WTC11 (cell line): ENCODE results near the gene FYCO1. TPM values are rescaled to one million over a fixed set of nuclear protein-coding genes. Genes with fewer than 3 reads are reported as not detected.

Experiments used
- ATAC-seq: fragments of 200-7000 bp; cut with Tn5 transposase; 2 replicates; pipeline ENCODE4 v1.10.0; 2021; ENCODE audit warnings: mild to moderate bottlenecking, moderate library complexity
- CTCF ChIA-PET: fragments of 300-600 bp; sonication (Branson Sonifier 250); formaldehyde crosslinking; loops from one replicate; lab custom pipeline; 2021; ENCODE audit warnings: antibody characterized with exemption; lab: Charles Lee
- POLR2A ChIA-PET: fragments of 350-600 bp; sonication (Branson Sonifier 250); formaldehyde crosslinking; loops from one replicate; lab custom pipeline; 2021; ENCODE audit warnings: antibody characterized with exemption; lab: Charles Lee
- DNase-seq: peaks from one replicate; pipeline ENCODE4 v3.0.0; 2021; ENCODE audit warnings: low spot score
- H3K27ac Mint-ChIP-seq: 2 replicates; pipeline ENCODE4 v1.8.0; 2021; ENCODE audit warnings: mixed read lengths
- H3K27me3 Mint-ChIP-seq: 2 replicates; pipeline ENCODE4 v1.8.0; 2021; ENCODE audit warnings: low read depth, mild to moderate bottlenecking, moderate library complexity, mixed read lengths
- H3K36me3 Mint-ChIP-seq: 2 replicates; pipeline ENCODE4 v1.8.0; 2021; ENCODE audit warnings: mixed read lengths
- H3K4me1 Mint-ChIP-seq: 2 replicates; pipeline ENCODE4 v1.8.0; 2022; ENCODE audit warnings: mixed read lengths
- H3K4me3 Mint-ChIP-seq: 2 replicates; pipeline ENCODE4 v1.8.0; 2021; ENCODE audit warnings: mild to moderate bottlenecking, moderate library complexity, mixed read lengths
- H3K9me3 Mint-ChIP-seq: 2 replicates; pipeline ENCODE4 v1.8.0; 2021; ENCODE audit warnings: mixed read lengths
- ATF2 ChIP-seq: sonication (generic); formaldehyde crosslinking; IDR thresholded peaks from 2 replicates; pipeline ENCODE4 v1.8.1; 2022; ENCODE audit warnings: low read depth, missing genetic modification reagents, borderline replicate concordance
- ESRRA ChIP-seq: sonication (generic); formaldehyde crosslinking; IDR thresholded peaks from 2 replicates; pipeline ENCODE4 v1.8.1; 2022; ENCODE audit warnings: mild to moderate bottlenecking, missing genetic modification reagents, borderline replicate concordance
- FOXK1 ChIP-seq: sonication (generic); formaldehyde crosslinking; IDR thresholded peaks from 2 replicates; pipeline ENCODE4 v1.8.0; 2022; ENCODE audit warnings: mild to moderate bottlenecking, moderate library complexity, missing genetic modification reagents
- FOXP1 ChIP-seq: sonication (generic); formaldehyde crosslinking; IDR thresholded peaks from 2 replicates; pipeline ENCODE4 v1.8.0; 2022; ENCODE audit warnings: missing genetic modification reagents, mild to moderate bottlenecking, moderate library complexity, borderline replicate concordance
- GABPB1 ChIP-seq: sonication (generic); formaldehyde crosslinking; IDR thresholded peaks from 2 replicates; pipeline ENCODE4 v1.8.1; 2023; ENCODE audit warnings: mild to moderate bottlenecking, missing genetic modification reagents
- GRHL2 ChIP-seq: fragments of 250-450 bp; sonication (Bioruptor Pico); IDR thresholded peaks from 2 replicates; pipeline ENCODE4 v1.8.0; 2022; ENCODE audit warnings: mild to moderate bottlenecking, moderate library complexity; ENCODE audit not compliant: insufficient replicate concordance, severe bottlenecking
- HMGXB4 ChIP-seq: sonication (generic); formaldehyde crosslinking; IDR thresholded peaks from 2 replicates; pipeline ENCODE4 v1.8.1; 2023; ENCODE audit warnings: mild to moderate bottlenecking, moderate library complexity, missing genetic modification reagents
- JUN ChIP-seq: sonication (generic); formaldehyde crosslinking; IDR thresholded peaks from 2 replicates; pipeline ENCODE4 v1.8.0; 2023; ENCODE audit warnings: mild to moderate bottlenecking, missing genetic modification reagents
- MLX ChIP-seq: sonication (generic); formaldehyde crosslinking; IDR thresholded peaks from 2 replicates; pipeline ENCODE4 v1.8.1; 2023; ENCODE audit warnings: mild to moderate bottlenecking, missing genetic modification reagents, moderate library complexity
- MXD4 ChIP-seq: fragments of 250-450 bp; sonication (Bioruptor Pico); IDR thresholded peaks from 2 replicates; pipeline ENCODE4 v1.8.0; 2021; ENCODE audit warnings: mild to moderate bottlenecking, moderate library complexity, borderline replicate concordance
- MYBL2 ChIP-seq: sonication (generic); formaldehyde crosslinking; IDR thresholded peaks from 2 replicates; pipeline ENCODE4 v1.8.1; 2023; ENCODE audit warnings: mild to moderate bottlenecking, moderate library complexity, missing genetic modification reagents
- NFYB ChIP-seq: sonication (generic); formaldehyde crosslinking; conservative IDR thresholded peaks from 2 replicates; pipeline ENCODE4 v1.8.0; 2022; ENCODE audit warnings: low read depth, missing genetic modification reagents
- PRRX2 ChIP-seq: fragments of 250-450 bp; sonication (Bioruptor Pico); IDR thresholded peaks from 2 replicates; pipeline ENCODE4 v1.8.0; 2021; ENCODE audit warnings: mild to moderate bottlenecking
- SOX15 ChIP-seq: fragments of 250-450 bp; sonication (Bioruptor Pico); IDR thresholded peaks from 2 replicates; pipeline ENCODE4 v1.9.0; 2021; ENCODE audit warnings: mild to moderate bottlenecking
- SP1 ChIP-seq: sonication (generic); formaldehyde crosslinking; conservative IDR thresholded peaks from 2 replicates; pipeline ENCODE4 v1.8.1; 2022; ENCODE audit warnings: missing genetic modification reagents
- TCF7 ChIP-seq: sonication (generic); formaldehyde crosslinking; IDR thresholded peaks from 2 replicates; pipeline ENCODE4 v1.8.0; 2022; ENCODE audit warnings: mild to moderate bottlenecking, low read depth, missing genetic modification reagents, moderate library complexity
- TEAD1 ChIP-seq: sonication (generic); formaldehyde crosslinking; IDR thresholded peaks from 2 replicates; pipeline ENCODE4 v1.8.0; 2022; ENCODE audit warnings: mild to moderate bottlenecking, missing genetic modification reagents
- USF1 ChIP-seq: sonication (generic); formaldehyde crosslinking; IDR thresholded peaks from 2 replicates; pipeline ENCODE4 v1.8.0; 2022; ENCODE audit warnings: mild to moderate bottlenecking, missing genetic modification reagents
- ZBTB21 ChIP-seq: sonication (generic); formaldehyde crosslinking; IDR thresholded peaks from 2 replicates; pipeline ENCODE4 v1.8.1; 2023; ENCODE audit warnings: mild to moderate bottlenecking, missing genetic modification reagents, borderline replicate concordance
- ZNF263 ChIP-seq: sonication (generic); formaldehyde crosslinking; IDR thresholded peaks from 2 replicates; pipeline ENCODE4 v1.8.1; 2022; ENCODE audit warnings: low read depth, mild to moderate bottlenecking, moderate library complexity, missing genetic modification reagents
- ZNF423 ChIP-seq: fragments of 250-450 bp; sonication (Bioruptor Pico); IDR thresholded peaks from 2 replicates; pipeline ENCODE4 v2.1.2; 2022; ENCODE audit warnings: mild to moderate bottlenecking, moderate library complexity
- total RNA-seq: library from RNA; stranded (reverse); gene quantifications from 3 replicates; pipeline ENCODE4 v1.2.3, GENCODE V29; 2021
- TF ChIP-seq, protein P1 (sequence below): sonication (generic); formaldehyde crosslinking; IDR thresholded peaks from 2 replicates; pipeline ENCODE4 v1.8.0; 2023; ENCODE audit warnings: missing genetic modification reagents
- TF ChIP-seq, protein P2 (sequence below): fragments of 250-450 bp; sonication (Bioruptor Pico); IDR thresholded peaks from 2 replicates; pipeline ENCODE4 v1.8.0; 2021; ENCODE audit warnings: mild to moderate bottlenecking
- TF ChIP-seq, protein P3 (sequence below): sonication (generic); formaldehyde crosslinking; conservative IDR thresholded peaks from 2 replicates; pipeline ENCODE4 v1.8.1; 2022; ENCODE audit warnings: mild to moderate bottlenecking, missing genetic modification reagents
- TF ChIP-seq, protein P4 (sequence below): sonication (generic); formaldehyde crosslinking; conservative IDR thresholded peaks from 2 replicates; pipeline ENCODE4 v1.8.1; 2023; ENCODE audit warnings: mild to moderate bottlenecking, low read depth, missing genetic modification reagents, moderate library complexity
- TF ChIP-seq, protein P5 (sequence below): sonication (generic); formaldehyde crosslinking; IDR thresholded peaks from 2 replicates; pipeline ENCODE4 v1.8.1; 2023; ENCODE audit warnings: mild to moderate bottlenecking, missing genetic modification reagents

Gene FYCO1
- total RNA-seq, 1 experiment from 2014 or later: 13.9 TPM

GRCh38 chr3:45991341-45991740 lies 4.3 kb downstream of the FYCO1 start:
- H3K27ac Mint-ChIP-seq: peak overlapping the region; percentile 75
- H3K4me3 Mint-ChIP-seq: no peak overlapping the region
- TF ChIP-seq SP1: no peak
- TF ChIP-seq ZNF263 (CRISPR knock-in tag): no peak
- no peak for TF ChIP-seq HMGXB4 (CRISPR knock-in tag)
- TF ChIP-seq, protein P1, sequence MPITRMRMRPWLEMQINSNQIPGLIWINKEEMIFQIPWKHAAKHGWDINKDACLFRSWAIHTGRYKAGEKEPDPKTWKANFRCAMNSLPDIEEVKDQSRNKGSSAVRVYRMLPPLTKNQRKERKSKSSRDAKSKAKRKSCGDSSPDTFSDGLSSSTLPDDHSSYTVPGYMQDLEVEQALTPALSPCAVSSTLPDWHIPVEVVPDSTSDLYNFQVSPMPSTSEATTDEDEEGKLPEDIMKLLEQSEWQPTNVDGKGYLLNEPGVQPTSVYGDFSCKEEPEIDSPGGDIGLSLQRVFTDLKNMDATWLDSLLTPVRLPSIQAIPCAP (CRISPR knock-in tag): no peak
- no peak for TF ChIP-seq GABPB1 (CRISPR knock-in tag)
- TF ChIP-seq TEAD1 (CRISPR knock-in tag): no peak
- TF ChIP-seq ZNF423 (CRISPR knock-in tag): no peak
- TF ChIP-seq, protein P2, sequence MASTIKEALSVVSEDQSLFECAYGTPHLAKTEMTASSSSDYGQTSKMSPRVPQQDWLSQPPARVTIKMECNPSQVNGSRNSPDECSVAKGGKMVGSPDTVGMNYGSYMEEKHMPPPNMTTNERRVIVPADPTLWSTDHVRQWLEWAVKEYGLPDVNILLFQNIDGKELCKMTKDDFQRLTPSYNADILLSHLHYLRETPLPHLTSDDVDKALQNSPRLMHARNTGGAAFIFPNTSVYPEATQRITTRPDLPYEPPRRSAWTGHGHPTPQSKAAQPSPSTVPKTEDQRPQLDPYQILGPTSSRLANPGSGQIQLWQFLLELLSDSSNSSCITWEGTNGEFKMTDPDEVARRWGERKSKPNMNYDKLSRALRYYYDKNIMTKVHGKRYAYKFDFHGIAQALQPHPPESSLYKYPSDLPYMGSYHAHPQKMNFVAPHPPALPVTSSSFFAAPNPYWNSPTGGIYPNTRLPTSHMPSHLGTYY (CRISPR knock-in tag): no peak
- no peak for TF ChIP-seq FOXP1 (CRISPR knock-in tag)
- no peak for TF ChIP-seq ZBTB21 (CRISPR knock-in tag)
- no peak for TF ChIP-seq SOX15 (CRISPR knock-in tag)
- TF ChIP-seq, protein P3, sequence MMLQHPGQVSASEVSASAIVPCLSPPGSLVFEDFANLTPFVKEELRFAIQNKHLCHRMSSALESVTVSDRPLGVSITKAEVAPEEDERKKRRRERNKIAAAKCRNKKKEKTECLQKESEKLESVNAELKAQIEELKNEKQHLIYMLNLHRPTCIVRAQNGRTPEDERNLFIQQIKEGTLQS (CRISPR knock-in tag): no peak
- TF ChIP-seq, protein P4, sequence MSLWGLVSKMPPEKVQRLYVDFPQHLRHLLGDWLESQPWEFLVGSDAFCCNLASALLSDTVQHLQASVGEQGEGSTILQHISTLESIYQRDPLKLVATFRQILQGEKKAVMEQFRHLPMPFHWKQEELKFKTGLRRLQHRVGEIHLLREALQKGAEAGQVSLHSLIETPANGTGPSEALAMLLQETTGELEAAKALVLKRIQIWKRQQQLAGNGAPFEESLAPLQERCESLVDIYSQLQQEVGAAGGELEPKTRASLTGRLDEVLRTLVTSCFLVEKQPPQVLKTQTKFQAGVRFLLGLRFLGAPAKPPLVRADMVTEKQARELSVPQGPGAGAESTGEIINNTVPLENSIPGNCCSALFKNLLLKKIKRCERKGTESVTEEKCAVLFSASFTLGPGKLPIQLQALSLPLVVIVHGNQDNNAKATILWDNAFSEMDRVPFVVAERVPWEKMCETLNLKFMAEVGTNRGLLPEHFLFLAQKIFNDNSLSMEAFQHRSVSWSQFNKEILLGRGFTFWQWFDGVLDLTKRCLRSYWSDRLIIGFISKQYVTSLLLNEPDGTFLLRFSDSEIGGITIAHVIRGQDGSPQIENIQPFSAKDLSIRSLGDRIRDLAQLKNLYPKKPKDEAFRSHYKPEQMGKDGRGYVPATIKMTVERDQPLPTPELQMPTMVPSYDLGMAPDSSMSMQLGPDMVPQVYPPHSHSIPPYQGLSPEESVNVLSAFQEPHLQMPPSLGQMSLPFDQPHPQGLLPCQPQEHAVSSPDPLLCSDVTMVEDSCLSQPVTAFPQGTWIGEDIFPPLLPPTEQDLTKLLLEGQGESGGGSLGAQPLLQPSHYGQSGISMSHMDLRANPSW (CRISPR knock-in tag): no peak
- TF ChIP-seq MYBL2: no peak
- TF ChIP-seq, all 79 proteins: peak for 0
- POLR2A ChIA-PET: no interaction called here
- CTCF ChIA-PET: no interaction called here
- Mint-ChIP-seq H3K36me3 (peaks cover 6% of the 10 kb centered on the region; the same call in 1 of the 2 replicates), H3K4me1 (peaks cover 47% of the 10 kb centered on the region), H3K9me3 (no peaks in the 10 kb centered on the region), H3K27me3 (peaks cover 7% of the 10 kb centered on the region)
- no peak for ATAC-seq
- no peak for DNase-seq

- no peaks in the 10 kb centered on the region for H3K27me3 Mint-ChIP-seq
- ATAC-seq (no peak), DNase-seq (no peak)
- peaks cover 6% of the 10 kb centered on the region for H3K36me3 Mint-ChIP-seq
- POLR2A ChIA-PET: no interaction called here
- H3K4me1 Mint-ChIP-seq: peaks cover 46% of the 10 kb centered on the region
- H3K9me3 Mint-ChIP-seq: no peaks in the 10 kb centered on the region
- CTCF ChIA-PET: no interaction called here
- no peak overlapping the region; the same call in 1 of the 2 replicates for H3K27ac Mint-ChIP-seq
- H3K4me3 Mint-ChIP-seq: no peak overlapping the region
- TF ChIP-seq TCF7 (CRISPR knock-in tag) (no peak), MLX (no peak), ATF2 (CRISPR knock-in tag) (no peak), FOXK1 (no peak), JUN (no peak), MXD4 (CRISPR knock-in tag) (no peak), PRRX2 (no peak), NFYB (CRISPR knock-in tag) (no peak), ESRRA (no peak), GRHL2 (CRISPR knock-in tag) (no peak), USF1 (CRISPR knock-in tag) (no peak), GABPB1 (CRISPR knock-in tag) (no peak)
- TF ChIP-seq, protein P5, sequence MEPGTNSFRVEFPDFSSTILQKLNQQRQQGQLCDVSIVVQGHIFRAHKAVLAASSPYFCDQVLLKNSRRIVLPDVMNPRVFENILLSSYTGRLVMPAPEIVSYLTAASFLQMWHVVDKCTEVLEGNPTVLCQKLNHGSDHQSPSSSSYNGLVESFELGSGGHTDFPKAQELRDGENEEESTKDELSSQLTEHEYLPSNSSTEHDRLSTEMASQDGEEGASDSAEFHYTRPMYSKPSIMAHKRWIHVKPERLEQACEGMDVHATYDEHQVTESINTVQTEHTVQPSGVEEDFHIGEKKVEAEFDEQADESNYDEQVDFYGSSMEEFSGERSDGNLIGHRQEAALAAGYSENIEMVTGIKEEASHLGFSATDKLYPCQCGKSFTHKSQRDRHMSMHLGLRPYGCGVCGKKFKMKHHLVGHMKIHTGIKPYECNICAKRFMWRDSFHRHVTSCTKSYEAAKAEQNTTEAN (CRISPR knock-in tag): no peak
Measured at GRCh38 chr3:45990181-45990580, 5.4 kb downstream of the FYCO1 start.
